PC-9 (cell line): Measurements from ENCODE around the gene KRT78. TPM values are rescaled to one million over a fixed set of nuclear protein-coding genes. Genes with fewer than 3 reads are reported as not detected.

Source experiments
- BruUV-seq: library from RNA; stranded (reverse); fragments of 400-500 nt; replicated peaks from 2 replicates; lab custom pipeline; 2021; lab: Mats Ljungman, UMichigan
- CTCF ChIA-PET: fragments of 300-600 bp; sonication (Branson Sonifier 250); formaldehyde crosslinking; loops from one replicate; lab custom pipeline; 2022; ENCODE audit warnings: antibody characterized with exemption; lab: Charles Lee
- POLR2A ChIA-PET: fragments of 300-600 bp; sonication (Branson Sonifier 250); formaldehyde crosslinking; loops from one replicate; lab custom pipeline; 2022; ENCODE audit warnings: antibody characterized with exemption; ENCODE audit not compliant: unreplicated experiment; lab: Charles Lee
- DNase-seq, 2 experiments: peaks; one replicate each; pipeline versions ENCODE4 v3.0.0 to v3.0.0-alpha.2; 2015 to 2022; ENCODE audit warnings: mixed read lengths in 1 of 2
- H2AFZ ChIP-seq: fragments of 200-600 bp; sonication (generic); 2 replicates; pipeline ENCODE4 v1.8.1; 2017; ENCODE audit warnings: antibody characterized with exemption
- H3F3A ChIP-seq: fragments of 200-600 bp; sonication (generic); 2 replicates; pipeline ENCODE4 v1.8.1; 2017; ENCODE audit warnings: antibody characterized with exemption, mild to moderate bottlenecking, low read depth; ENCODE audit not compliant: insufficient read depth
- H3K27ac ChIP-seq: fragments of 200-600 bp; sonication (generic); 2 replicates; pipeline ENCODE4 v1.6.1; 2016; ENCODE audit warnings: mixed run types
- H3K27me3 ChIP-seq: fragments of 200-600 bp; sonication (generic); 2 replicates; pipeline ENCODE4 v1.6.1; 2016; ENCODE audit warnings: low read depth, mixed run types; ENCODE audit not compliant: insufficient read depth
- H3K36me3 ChIP-seq: fragments of 200-600 bp; sonication (generic); 2 replicates; pipeline ENCODE4 v1.6.1; 2016; ENCODE audit warnings: low read depth, mixed run types
- H3K4me1 ChIP-seq: fragments of 200-600 bp; sonication (generic); replicated peaks from 2 replicates; pipeline ENCODE4 v1.6.1; 2016; ENCODE audit warnings: mixed run types; ENCODE audit not compliant: insufficient read depth
- H3K4me2 ChIP-seq: fragments of 200-600 bp; sonication (generic); 2 replicates; pipeline ENCODE4 v1.6.1; 2017; ENCODE audit warnings: mixed run types
- H3K4me3 ChIP-seq: fragments of 200-600 bp; sonication (generic); 2 replicates; pipeline ENCODE4 v1.6.1; 2016; ENCODE audit warnings: mixed run types
- H3K79me2 ChIP-seq: fragments of 200-600 bp; sonication (generic); 2 replicates; pipeline ENCODE4 v1.6.1; 2017; ENCODE audit warnings: low read depth, mixed run types
- H3K9me2 ChIP-seq: fragments of 200-600 bp; sonication (generic); 2 replicates; pipeline ENCODE4 v1.8.1; 2017; ENCODE audit warnings: mild to moderate bottlenecking; ENCODE audit not compliant: insufficient read depth
- H3K9me3 ChIP-seq: fragments of 200-600 bp; sonication (generic); 2 replicates; pipeline ENCODE4 v1.8.1; 2016; ENCODE audit warnings: low read depth; ENCODE audit not compliant: insufficient read depth
- H4K20me1 ChIP-seq: fragments of 200-600 bp; sonication (generic); 2 replicates; pipeline ENCODE4 v1.8.1; 2017; ENCODE audit not compliant: insufficient read depth
- EZH2 ChIP-seq: fragments of 200-600 bp; sonication (generic); IDR thresholded peaks from 2 replicates; pipeline ENCODE4 v1.8.0; 2017; ENCODE audit warnings: antibody characterized with exemption, low read depth
- intact Hi-C: fragments of 100-400 bp; cut with micrococcal nuclease; formaldehyde crosslinking; loops from one replicate; pipeline ENCODE4 v1.10.0; 2022; ENCODE audit not compliant: unreplicated experiment
- total RNA-seq: library from RNA; stranded (reverse); gene quantifications from 2 replicates; pipeline ENCODE4 v1.2.3, GENCODE V29; 2021
- TF ChIP-seq, protein P1 (sequence below): fragments of 200-600 bp; sonication (generic); conservative IDR thresholded peaks from 2 replicates; pipeline ENCODE4 v1.6.1; 2017; ENCODE audit warnings: mixed run types, antibody characterized with exemption, mild to moderate bottlenecking, moderate library complexity

Gene KRT78
- total RNA-seq, 1 experiment from 2014 or later = 1.5 TPM

GRCh38 chr12:52800259-52800917, 48.4 kb downstream of the KRT78 start:
- H3K9me3 ChIP-seq = no peaks in the 10 kb centered on the region
- no peaks in the 10 kb centered on the region for H3K36me3 ChIP-seq
- peak overlapping the region; percentile 37 for H3K4me2 ChIP-seq
- intact Hi-C loops = no loop called here
- CTCF ChIA-PET = interaction anchor here (0.6 to 0.7 kb wide), 2 partner anchors 17 to 78 kb away, joined by 3 read pairs; no protein-coding TSS in a partner anchor
- no peak overlapping the region for H2AFZ ChIP-seq
- BruUV-seq = no TSS peak
- peaks cover 55% of the 10 kb centered on the region for H3K4me1 ChIP-seq
- H3K79me2 ChIP-seq = no peaks in the 10 kb centered on the region
- no peaks in the 10 kb centered on the region for H4K20me1 ChIP-seq
- TF ChIP-seq, protein P1, sequence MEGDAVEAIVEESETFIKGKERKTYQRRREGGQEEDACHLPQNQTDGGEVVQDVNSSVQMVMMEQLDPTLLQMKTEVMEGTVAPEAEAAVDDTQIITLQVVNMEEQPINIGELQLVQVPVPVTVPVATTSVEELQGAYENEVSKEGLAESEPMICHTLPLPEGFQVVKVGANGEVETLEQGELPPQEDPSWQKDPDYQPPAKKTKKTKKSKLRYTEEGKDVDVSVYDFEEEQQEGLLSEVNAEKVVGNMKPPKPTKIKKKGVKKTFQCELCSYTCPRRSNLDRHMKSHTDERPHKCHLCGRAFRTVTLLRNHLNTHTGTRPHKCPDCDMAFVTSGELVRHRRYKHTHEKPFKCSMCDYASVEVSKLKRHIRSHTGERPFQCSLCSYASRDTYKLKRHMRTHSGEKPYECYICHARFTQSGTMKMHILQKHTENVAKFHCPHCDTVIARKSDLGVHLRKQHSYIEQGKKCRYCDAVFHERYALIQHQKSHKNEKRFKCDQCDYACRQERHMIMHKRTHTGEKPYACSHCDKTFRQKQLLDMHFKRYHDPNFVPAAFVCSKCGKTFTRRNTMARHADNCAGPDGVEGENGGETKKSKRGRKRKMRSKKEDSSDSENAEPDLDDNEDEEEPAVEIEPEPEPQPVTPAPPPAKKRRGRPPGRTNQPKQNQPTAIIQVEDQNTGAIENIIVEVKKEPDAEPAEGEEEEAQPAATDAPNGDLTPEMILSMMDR = no peak
- TF ChIP-seq EZH2 = no peak
- no peaks in the 10 kb centered on the region for H3K9me2 ChIP-seq
- DNase-seq = no peak
- no peak overlapping the region for H3K4me3 ChIP-seq
- H3F3A ChIP-seq = peaks cover 36% of the 10 kb centered on the region
- peak overlapping the region; percentile 88 for H3K27ac ChIP-seq
- H3K27me3 ChIP-seq = no peaks in the 10 kb centered on the region
- POLR2A ChIA-PET = interaction anchor here (0.7 kb wide), 1 partner anchor 650 kb away, joined by 8 read pairs; no protein-coding TSS in a partner anchor

GRCh38 chr12:52799505-52800211, 49.1 kb downstream of the KRT78 start:
- H3K36me3 ChIP-seq = no peaks in the 10 kb centered on the region
- H3K27me3 ChIP-seq = no peaks in the 10 kb centered on the region
- H3K4me1 ChIP-seq = peaks cover 61% of the 10 kb centered on the region
- TF ChIP-seq EZH2 = no peak
- TF ChIP-seq, protein P1 = no peak
- no peak for DNase-seq
- no peaks in the 10 kb centered on the region for H3K9me3 ChIP-seq
- POLR2A ChIA-PET = interaction anchor here (0.7 kb wide), 1 partner anchor 649 kb away, joined by 8 read pairs; no protein-coding TSS in a partner anchor
- no peak overlapping the region for H3K4me3 ChIP-seq
- no peaks in the 10 kb centered on the region for H4K20me1 ChIP-seq
- intact Hi-C loops = loop anchor here (1.0 kb wide), 3 partner anchors 72 to 216 kb away; no protein-coding TSS in a partner anchor
- no peak overlapping the region for H2AFZ ChIP-seq
- CTCF ChIA-PET = interaction anchor here (0.6 kb wide), 1 partner anchor 535 kb away, joined by 3 read pairs; no protein-coding TSS in a partner anchor
- H3K79me2 ChIP-seq = no peaks in the 10 kb centered on the region
- H3K27ac ChIP-seq = peak overlapping the region; percentile 88
- no peaks in the 10 kb centered on the region for H3K9me2 ChIP-seq
- peaks cover 39% of the 10 kb centered on the region for H3F3A ChIP-seq
- BruUV-seq = no TSS peak
- peak overlapping the region; percentile 37 for H3K4me2 ChIP-seq

GRCh38 chr12:52798671-52799504, 49.9 kb downstream of the KRT78 start:
- Histone ChIP-seq H3K27ac (peak overlapping the region; percentile 88), H3K4me2 (peak overlapping the region; percentile 47)

More at GRCh38 chr12:52798671-52799504, 49.9 kb downstream of the KRT78 start:
- H3K79me2 ChIP-seq = no peaks in the 10 kb centered on the region
- H4K20me1 ChIP-seq = no peaks in the 10 kb centered on the region
- no peaks in the 10 kb centered on the region for H3K36me3 ChIP-seq
- H3K9me2 ChIP-seq = no peaks in the 10 kb centered on the region
- intact Hi-C loops = loop anchor here (1.0 kb wide), 3 partner anchors 72 to 216 kb away; no protein-coding TSS in a partner anchor
- H3K4me1 ChIP-seq = peaks cover 68% of the 10 kb centered on the region
- DNase-seq = peak; percentile 67 to 97
- H3F3A ChIP-seq = peaks cover 45% of the 10 kb centered on the region
- ChIA-PET CTCF (interaction anchor here (0.6 kb wide), 1 partner anchor 534 kb away, joined by 3 read pairs; no protein-coding TSS in a partner anchor), POLR2A (interaction anchor here (0.6 kb wide), 1 partner anchor 85 kb away, joined by 4 read pairs; no protein-coding TSS in a partner anchor)
- H3K27me3 ChIP-seq = no peaks in the 10 kb centered on the region
- TF ChIP-seq EZH2 = no peak
- TF ChIP-seq, protein P1 = no peak
- TSS peak; percentile 55 for BruUV-seq
- no peak overlapping the region for H3K4me3 ChIP-seq
- H3K9me3 ChIP-seq = no peaks in the 10 kb centered on the region
- H2AFZ ChIP-seq = no peak overlapping the region
